PFSK-1 (cell line): ENCODE data around the gene ACE.

Experiments
- FOXP2 ChIP-seq: optimal IDR thresholded peaks from 2 replicates; pipeline ENCODE3; 2011; ENCODE audit warnings: borderline replicate concordance, control low read depth, inconsistent platforms; ENCODE audit not compliant: insufficient read depth; ENCODE audit errors: extremely low read length, extremely low read depth
- POLR2AphosphoS5 ChIP-seq: IDR thresholded peaks from 2 replicates; pipeline ENCODE4 v1.6.1; 2012; ENCODE audit warnings: low read depth, mild to moderate bottlenecking, control low read depth, low read length, moderate library complexity
- SIN3A ChIP-seq: IDR thresholded peaks from 2 replicates; pipeline ENCODE4 v1.6.1; 2012; ENCODE audit warnings: mild to moderate bottlenecking, low read length, moderate library complexity, borderline replicate concordance; ENCODE audit not compliant: insufficient read depth
- TAF1 ChIP-seq: IDR thresholded peaks from 2 replicates; pipeline ENCODE4 v1.6.1; 2012; ENCODE audit warnings: low read length, control low read depth, borderline replicate concordance; ENCODE audit not compliant: insufficient read depth
- TF ChIP-seq, protein P1 (sequence below), 2 experiments: IDR thresholded peaks; 2 replicates each; pipeline versions ENCODE4 v1.6.1 to v1.8.0; 2011 to 2012; ENCODE audit warnings: low read depth in 2 of 2, low read length in 2 of 2, control low read depth in 1 of 2, inconsistent platforms in 1 of 2, mild to moderate bottlenecking in 1 of 2, moderate library complexity in 1 of 2; ENCODE audit not compliant: insufficient read depth in 1 of 2

ACE gene

GRCh38 chr17:63483655-63484575, 7.1 kb downstream of the ACE start:
- TF ChIP-seq FOXP2 (no peak), POLR2AphosphoS5 (no peak), SIN3A (no peak), TAF1 (no peak)
- TF ChIP-seq, protein P1, sequence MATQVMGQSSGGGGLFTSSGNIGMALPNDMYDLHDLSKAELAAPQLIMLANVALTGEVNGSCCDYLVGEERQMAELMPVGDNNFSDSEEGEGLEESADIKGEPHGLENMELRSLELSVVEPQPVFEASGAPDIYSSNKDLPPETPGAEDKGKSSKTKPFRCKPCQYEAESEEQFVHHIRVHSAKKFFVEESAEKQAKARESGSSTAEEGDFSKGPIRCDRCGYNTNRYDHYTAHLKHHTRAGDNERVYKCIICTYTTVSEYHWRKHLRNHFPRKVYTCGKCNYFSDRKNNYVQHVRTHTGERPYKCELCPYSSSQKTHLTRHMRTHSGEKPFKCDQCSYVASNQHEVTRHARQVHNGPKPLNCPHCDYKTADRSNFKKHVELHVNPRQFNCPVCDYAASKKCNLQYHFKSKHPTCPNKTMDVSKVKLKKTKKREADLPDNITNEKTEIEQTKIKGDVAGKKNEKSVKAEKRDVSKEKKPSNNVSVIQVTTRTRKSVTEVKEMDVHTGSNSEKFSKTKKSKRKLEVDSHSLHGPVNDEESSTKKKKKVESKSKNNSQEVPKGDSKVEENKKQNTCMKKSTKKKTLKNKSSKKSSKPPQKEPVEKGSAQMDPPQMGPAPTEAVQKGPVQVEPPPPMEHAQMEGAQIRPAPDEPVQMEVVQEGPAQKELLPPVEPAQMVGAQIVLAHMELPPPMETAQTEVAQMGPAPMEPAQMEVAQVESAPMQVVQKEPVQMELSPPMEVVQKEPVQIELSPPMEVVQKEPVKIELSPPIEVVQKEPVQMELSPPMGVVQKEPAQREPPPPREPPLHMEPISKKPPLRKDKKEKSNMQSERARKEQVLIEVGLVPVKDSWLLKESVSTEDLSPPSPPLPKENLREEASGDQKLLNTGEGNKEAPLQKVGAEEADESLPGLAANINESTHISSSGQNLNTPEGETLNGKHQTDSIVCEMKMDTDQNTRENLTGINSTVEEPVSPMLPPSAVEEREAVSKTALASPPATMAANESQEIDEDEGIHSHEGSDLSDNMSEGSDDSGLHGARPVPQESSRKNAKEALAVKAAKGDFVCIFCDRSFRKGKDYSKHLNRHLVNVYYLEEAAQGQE (IDR thresholded peaks at IDR 0.05; ENCODE audit: insufficient read depth in 1 of 2, low read depth in 2 of 2, low read length in 2 of 2), result no peak

DNA sequence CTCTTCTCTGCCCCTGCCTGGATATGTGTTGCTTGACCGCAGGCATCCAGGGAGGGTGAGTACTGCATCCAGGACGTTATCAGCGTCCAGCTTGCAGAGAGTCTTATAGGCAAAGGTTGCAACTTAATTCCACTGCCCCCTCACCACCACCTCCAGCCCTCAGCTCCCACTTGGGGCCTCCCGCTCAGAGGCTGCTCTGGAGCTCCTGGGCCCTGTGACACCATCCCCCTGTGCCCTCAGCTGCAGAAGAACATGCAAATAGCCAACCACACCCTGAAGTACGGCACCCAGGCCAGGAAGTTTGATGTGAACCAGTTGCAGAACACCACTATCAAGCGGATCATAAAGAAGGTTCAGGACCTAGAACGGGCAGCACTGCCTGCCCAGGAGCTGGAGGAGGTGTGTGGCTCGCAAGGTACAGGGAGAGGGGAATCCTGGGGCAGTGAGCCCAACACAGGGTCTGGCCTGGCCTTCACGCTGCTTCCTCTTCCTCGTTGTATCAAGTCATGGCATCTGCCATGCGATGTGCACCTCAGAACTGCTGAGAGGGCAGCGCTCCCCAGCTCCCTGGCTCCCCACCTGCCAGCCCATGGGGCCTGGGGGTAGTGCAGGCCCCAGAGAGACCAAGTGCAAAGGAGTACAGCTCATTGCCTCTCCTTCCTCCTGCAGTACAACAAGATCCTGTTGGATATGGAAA, 9.6 kb downstream of the ACE start:
- TF ChIP-seq SIN3A, result no peak
- TF ChIP-seq TAF1, result no peak
- no peak for TF ChIP-seq POLR2AphosphoS5
- TF ChIP-seq, protein P1 (IDR thresholded peaks at IDR 0.05; ENCODE audit: insufficient read depth in 1 of 2, low read depth in 2 of 2, low read length in 2 of 2), result no peak
- no peak for TF ChIP-seq FOXP2

GRCh38 chr17:63487014-63487339, 10.1 kb downstream of the ACE start:
- TF ChIP-seq TAF1, result no peak
- no peak for TF ChIP-seq SIN3A
- no peak for TF ChIP-seq FOXP2
- TF ChIP-seq, protein P1 (IDR thresholded peaks at IDR 0.05; ENCODE audit: insufficient read depth in 1 of 2, low read depth in 2 of 2, low read length in 2 of 2), result no peak
- TF ChIP-seq POLR2AphosphoS5, result no peak

DNA sequence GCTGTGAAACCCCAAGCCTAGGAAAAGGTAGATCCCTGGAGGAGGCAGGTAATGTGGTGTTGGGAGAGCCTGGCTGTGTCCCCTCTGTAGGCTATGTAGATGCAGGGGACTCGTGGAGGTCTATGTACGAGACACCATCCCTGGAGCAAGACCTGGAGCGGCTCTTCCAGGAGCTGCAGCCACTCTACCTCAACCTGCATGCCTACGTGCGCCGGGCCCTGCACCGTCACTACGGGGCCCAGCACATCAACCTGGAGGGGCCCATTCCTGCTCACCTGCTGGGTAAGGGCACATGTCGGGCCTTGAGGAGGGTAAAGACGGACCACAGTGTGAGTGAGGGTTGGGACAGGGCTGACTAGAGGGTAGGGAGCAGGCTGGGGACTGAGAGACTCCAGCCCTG, 12.0 kb downstream of the ACE start:
- no peak for TF ChIP-seq FOXP2
- no peak for TF ChIP-seq TAF1
- no peak for TF ChIP-seq SIN3A
- TF ChIP-seq, protein P1 (IDR thresholded peaks at IDR 0.05; ENCODE audit: insufficient read depth in 1 of 2, low read depth in 2 of 2, low read length in 2 of 2), result no peak
